HG03108 (cell line): ENCODE measurements around the gene PDYN.
"Not testable (repeated sequence)": the region's sequence is repeated elsewhere in the genome, so short reads cannot be mapped to it uniquely, and the experiment has no call there.

Experiments used
- ATAC-seq: cut with Tn5 transposase; IDR thresholded peaks from one replicate; pipeline ENCODE4 v1.9.1; 2021; ENCODE audit warnings: moderate library complexity; ENCODE audit not compliant: unreplicated experiment

The PDYN gene

GRCh38 chr20:1993986-1994385 is at the start of gene PDYN:
TSS of gene PDYN (minus strand) at chr20:1994058. CDS start at chr20:1983084, 10,974 bp downstream.
- no peak for ATAC-seq

- ATAC-seq, result no peak
These were observed 48.5 kb upstream of the PDYN start for GRCh38 chr20:2042400-2042799.

GRCh38 chr20:2038161-2038560 is 44.3 kb upstream of the PDYN start:
- no peak for ATAC-seq

GRCh38 chr20:2037296-2037914 is 43.5 kb upstream of the PDYN start:
- no peak for ATAC-seq

GRCh38 chr20:2036357-2036756 is 42.5 kb upstream of the PDYN start:
- ATAC-seq, result not testable (repeated sequence)

- ATAC-seq, result no peak
These were observed 38.3 kb upstream of the PDYN start for GRCh38 chr20:2032168-2032567.

GRCh38 chr20:2026514-2026913 is 32.7 kb upstream of the PDYN start:
- no peak for ATAC-seq

GRCh38 chr20:2026004-2026403 is 32.1 kb upstream of the PDYN start:
- no peak for ATAC-seq

GRCh38 chr20:2023151-2023550 is 29.3 kb upstream of the PDYN start:
- ATAC-seq, result no peak

GRCh38 chr20:2022163-2022562 is 28.3 kb upstream of the PDYN start:
- no peak for ATAC-seq

GRCh38 chr20:2010533-2010932 is 16.7 kb upstream of the PDYN start:
- no peak for ATAC-seq

GRCh38 chr20:2006452-2007361 is 12.8 kb upstream of the PDYN start:
- ATAC-seq, result no peak

- ATAC-seq, result no peak
These were observed 12.1 kb upstream of the PDYN start for GRCh38 chr20:2005831-2006426.

GRCh38 chr20:2005359-2005758 is 11.5 kb upstream of the PDYN start:
- no peak for ATAC-seq

- no peak for ATAC-seq
These were observed 10.3 kb upstream of the PDYN start for GRCh38 chr20:2004171-2004570.

- no peak for ATAC-seq
These were observed 8.5 kb upstream of the PDYN start for GRCh38 chr20:2002365-2002764.

GRCh38 chr20:2001119-2001518 is 7.3 kb upstream of the PDYN start:
- ATAC-seq, result no peak

GRCh38 chr20:2000285-2000684 is 6.4 kb upstream of the PDYN start:
- no peak for ATAC-seq

- no peak for ATAC-seq
These were observed 4.9 kb upstream of the PDYN start for GRCh38 chr20:1998715-1999114.

- no peak for ATAC-seq
These were observed 4.3 kb upstream of the PDYN start for GRCh38 chr20:1998193-1998520.

GRCh38 chr20:1997483-1998192 is 3.8 kb upstream of the PDYN start:
- no peak for ATAC-seq
